Retinal pigment epithelial cell (primary cell): ENCODE measurements around the gene GPC3.
A peak's percentile ranks its signal among the peaks of the same experiment; 100 is the strongest.

Source experiments
- DNase-seq: peaks from one replicate; pipeline ENCODE4 v3.0.0-alpha.2; 2010; ENCODE audit warnings: low read depth
- H3K4me3 ChIP-seq: 2 replicates; pipeline ENCODE4 v1.5.1; 2011; ENCODE audit warnings: mild to moderate bottlenecking, low read length, control low read depth, moderate library complexity
- TF ChIP-seq, protein P1 (sequence below): conservative IDR thresholded peaks from 2 replicates; pipeline ENCODE4 v1.5.1; 2011; ENCODE audit warnings: low read depth, low read length, control low read depth, inconsistent platforms

The GPC3 gene

DNA sequence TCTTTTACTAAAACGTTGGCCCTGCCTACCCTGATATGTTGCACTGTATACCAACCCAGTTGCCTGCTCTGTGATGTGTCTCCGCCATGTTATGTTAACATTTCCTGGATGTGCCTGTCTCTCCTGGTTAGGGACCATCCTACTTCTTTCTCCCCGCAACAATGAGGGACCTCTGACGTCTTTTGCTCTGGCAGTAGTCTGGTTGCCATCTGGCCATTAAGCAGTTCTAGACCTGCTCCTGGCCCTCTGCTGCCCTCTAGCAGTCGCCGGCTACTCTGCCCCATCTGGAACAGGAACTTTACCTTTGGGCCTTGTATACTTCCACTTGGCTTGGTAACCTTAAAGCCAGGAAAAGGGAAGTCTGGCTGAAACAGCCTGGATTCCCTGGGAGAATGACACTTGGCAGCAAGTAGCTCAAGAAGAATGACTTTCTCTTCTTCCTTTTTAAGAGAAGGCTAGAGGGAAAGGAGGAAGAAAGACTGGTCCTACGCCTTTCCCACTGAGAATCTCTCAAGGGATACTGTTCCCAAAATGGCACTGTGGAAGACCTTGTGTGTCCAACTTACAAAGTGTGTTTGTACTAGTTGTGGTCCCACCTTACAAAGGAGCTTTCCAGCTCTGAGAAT is 63.5 kb downstream of the GPC3 start:
- TF ChIP-seq, protein P1, sequence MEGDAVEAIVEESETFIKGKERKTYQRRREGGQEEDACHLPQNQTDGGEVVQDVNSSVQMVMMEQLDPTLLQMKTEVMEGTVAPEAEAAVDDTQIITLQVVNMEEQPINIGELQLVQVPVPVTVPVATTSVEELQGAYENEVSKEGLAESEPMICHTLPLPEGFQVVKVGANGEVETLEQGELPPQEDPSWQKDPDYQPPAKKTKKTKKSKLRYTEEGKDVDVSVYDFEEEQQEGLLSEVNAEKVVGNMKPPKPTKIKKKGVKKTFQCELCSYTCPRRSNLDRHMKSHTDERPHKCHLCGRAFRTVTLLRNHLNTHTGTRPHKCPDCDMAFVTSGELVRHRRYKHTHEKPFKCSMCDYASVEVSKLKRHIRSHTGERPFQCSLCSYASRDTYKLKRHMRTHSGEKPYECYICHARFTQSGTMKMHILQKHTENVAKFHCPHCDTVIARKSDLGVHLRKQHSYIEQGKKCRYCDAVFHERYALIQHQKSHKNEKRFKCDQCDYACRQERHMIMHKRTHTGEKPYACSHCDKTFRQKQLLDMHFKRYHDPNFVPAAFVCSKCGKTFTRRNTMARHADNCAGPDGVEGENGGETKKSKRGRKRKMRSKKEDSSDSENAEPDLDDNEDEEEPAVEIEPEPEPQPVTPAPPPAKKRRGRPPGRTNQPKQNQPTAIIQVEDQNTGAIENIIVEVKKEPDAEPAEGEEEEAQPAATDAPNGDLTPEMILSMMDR, result peak; percentile 73
- no peak overlapping the region for H3K4me3 ChIP-seq
- no peak for DNase-seq

DNA sequence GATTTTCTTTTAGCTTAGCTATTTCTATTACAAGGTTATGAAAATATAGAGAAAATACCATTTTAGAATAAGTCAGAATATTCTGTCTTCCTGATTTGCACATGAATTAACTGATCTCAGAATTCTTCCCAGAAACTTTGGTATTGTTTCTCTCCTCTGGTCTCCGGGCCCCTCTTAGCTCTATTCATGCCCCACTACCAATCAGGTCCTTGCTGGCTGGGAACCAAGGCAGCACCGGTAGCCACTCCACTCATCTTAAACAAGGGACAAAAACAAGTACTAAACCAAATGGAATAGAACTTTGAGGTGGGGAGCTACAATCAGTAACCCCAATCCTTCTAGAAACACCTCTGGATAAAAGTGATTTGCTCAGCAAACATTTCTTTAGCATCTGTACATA is 64.3 kb downstream of the GPC3 start:
- H3K4me3 ChIP-seq, result no peak overlapping the region
- no peak for DNase-seq
- TF ChIP-seq, protein P1, result no peak

DNA sequence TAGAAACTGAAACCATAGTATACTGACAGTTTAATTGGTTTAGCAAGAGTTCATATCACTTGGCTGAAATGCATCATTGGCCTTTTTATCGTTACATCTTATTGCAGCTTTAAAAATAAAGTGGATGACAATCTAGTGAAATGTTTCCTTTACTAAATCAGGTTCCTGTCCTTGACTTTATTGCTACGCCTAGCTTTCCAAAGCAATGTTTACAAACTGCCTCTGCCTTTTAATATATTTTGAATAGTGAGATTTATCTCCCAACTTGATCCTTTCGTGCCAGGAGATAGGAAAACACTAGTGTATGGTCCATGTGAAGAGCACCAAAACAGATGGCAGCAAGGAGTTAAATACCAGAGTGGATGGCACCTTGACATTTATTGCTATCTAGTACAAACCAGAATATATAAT is 67.0 kb downstream of the GPC3 start:
- TF ChIP-seq, protein P1, result no peak
- DNase-seq, result no peak
- no peak overlapping the region for H3K4me3 ChIP-seq

DNA sequence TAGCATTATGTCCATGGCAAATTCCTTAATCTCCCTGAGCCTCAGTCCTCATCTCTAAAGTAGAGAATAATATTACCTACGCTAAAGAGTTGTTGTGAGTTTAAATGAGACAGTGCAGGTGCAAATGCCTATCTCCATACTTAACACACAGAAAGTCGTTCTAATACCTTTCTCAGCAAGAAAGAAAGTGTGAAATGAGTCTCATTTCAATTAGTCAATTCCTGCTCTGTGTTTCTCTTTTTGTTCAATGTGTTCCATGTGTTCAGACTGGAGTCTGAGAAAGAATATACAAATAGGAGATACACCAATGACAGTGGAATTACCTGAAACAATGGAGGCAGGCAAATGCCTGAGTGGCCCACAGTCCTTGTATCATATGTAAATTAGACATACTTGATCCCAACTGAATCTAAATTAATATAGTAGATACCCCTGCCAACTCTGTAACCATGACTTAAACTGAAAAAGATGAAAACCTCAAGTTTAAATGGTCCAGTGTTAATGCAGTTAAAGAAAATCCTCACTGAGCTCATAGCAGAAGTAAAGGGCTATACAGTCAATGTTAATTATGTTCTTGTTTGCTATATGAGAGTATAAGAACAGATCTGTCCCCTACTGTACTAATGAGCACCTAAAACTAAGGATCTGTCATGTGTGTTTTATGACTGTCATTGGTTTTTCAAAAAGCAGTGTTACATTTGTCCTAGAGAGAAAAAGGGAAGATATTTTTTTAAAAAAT is 68.2 kb downstream of the GPC3 start:
- no peak overlapping the region for H3K4me3 ChIP-seq
- DNase-seq, result no peak
- TF ChIP-seq, protein P1, result no peak

DNA sequence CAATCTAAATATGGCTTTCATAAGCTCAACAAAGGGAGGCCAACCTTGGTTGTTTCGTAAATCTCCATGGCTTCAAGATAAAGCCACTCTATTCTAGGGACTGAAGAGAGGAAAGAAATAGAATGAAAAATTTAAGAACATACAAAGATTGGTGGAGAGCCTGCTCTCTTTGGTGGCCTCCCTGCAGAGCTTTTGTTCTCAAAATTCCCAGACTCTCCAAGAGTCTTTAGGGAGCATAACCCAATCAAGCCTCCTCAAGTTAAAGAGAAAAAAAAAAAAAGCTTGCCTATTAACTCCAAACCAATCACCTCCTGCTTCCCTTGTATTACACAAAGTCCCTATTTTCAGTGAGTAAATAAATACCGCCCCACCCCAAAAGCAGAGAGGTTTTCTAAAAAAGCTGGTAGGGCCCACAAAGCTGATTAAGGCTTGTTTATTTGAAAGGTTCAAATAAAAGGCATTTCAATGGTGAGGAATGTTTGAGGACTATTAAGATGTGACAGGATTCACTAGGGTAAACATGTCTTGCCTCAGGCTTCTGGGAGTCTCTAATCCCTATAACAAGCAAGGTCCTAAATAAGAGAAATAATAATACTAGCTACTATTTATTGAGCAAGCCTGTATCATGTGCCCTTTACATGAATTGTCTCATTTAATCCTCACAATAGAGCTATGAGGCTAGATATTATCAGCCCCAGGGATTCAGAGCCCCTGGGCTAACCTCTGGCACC is 71.6 kb downstream of the GPC3 start:
- no peak overlapping the region for H3K4me3 ChIP-seq
- no peak for DNase-seq
- TF ChIP-seq, protein P1, result no peak

DNA sequence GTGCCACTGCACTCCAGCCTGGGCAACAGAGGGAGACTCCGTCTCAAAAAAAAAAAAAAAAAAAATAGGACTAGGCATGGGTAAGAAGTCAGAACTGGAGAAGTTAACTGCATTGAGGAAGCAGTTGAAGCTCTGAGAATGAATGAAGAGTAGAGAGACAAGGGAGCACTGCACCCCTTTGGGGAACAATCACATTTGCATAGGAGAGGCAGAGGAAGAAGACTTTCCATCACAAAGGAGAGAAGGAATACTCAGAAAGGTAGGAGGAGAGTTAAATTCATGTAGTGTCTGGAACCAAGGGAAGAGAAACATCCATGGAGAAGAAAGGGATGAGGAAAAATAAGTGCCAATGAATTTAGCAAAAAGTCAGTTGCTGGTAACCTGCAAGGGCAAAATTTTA is 72.4 kb downstream of the GPC3 start:
- DNase-seq, result no peak
- TF ChIP-seq, protein P1, result no peak

More for the DNA sequence above, 72.4 kb downstream of the GPC3 start:
- H3K4me3 ChIP-seq, result no peak overlapping the region
